K562 (cell line): Measurements from ENCODE around the gene TMEM131. TPM values are rescaled to one million over a fixed set of nuclear protein-coding genes. Genes with fewer than 3 reads are reported as not detected.
A peak's percentile ranks its signal among the peaks of the same experiment; 100 is the strongest.
"Not testable (repeated sequence)": the region's sequence is repeated elsewhere in the genome, so short reads cannot be mapped to it uniquely, and the experiment has no call there.

Experiments
- ATAC-seq: fragments of 200-7000 bp; cut with Tn5 transposase; 3 replicates; pipeline ENCODE4 v1.9.1; 2020; ENCODE audit warnings: moderate library complexity
- BruUV-seq: library from RNA; stranded (reverse); fragments of 400-500 nt; replicated peaks from 2 replicates; lab custom pipeline; 2021; lab: Mats Ljungman, UMichigan
- CTCF ChIA-PET: fragments of 300-600 bp; formaldehyde crosslinking; extraction: SDS; loops from one replicate; lab custom pipeline; 2021; ENCODE audit warnings: low intra/inter-chr PET ratio; lab: Yijun Ruan, JAX
- POLR2A ChIA-PET: fragments of 300-600, 350-650 bp; sonication (Branson Sonifier 250); formaldehyde crosslinking; extraction: SDS; loops from one replicate; lab custom pipeline; 2021; ENCODE audit warnings: antibody characterized with exemption, inconsistent platforms; lab: Yijun Ruan, JAX
- DNase-seq, 4 experiments: peaks; one replicate each; pipeline versions ENCODE4 v3.0.0 to v3.0.0-alpha.2; 2011 to 2018; ENCODE audit warnings: low spot score in 3 of 4, mixed read lengths in 3 of 4; ENCODE audit errors: extremely low read depth in 1 of 4
- FAIRE-seq: peaks from 2 replicates; lab custom pipeline; 2011; peaks lifted over from hg19 to GRCh38; lab: Jason Lieb, UNC
- H2AFZ ChIP-seq: 2 replicates; pipeline ENCODE4 v1.6.0; 2011; ENCODE audit warnings: low read depth, low read length, control low read depth, inconsistent platforms
- H3K27ac ChIP-seq: fragments of 200-600 bp; 3 replicates; pipeline ENCODE4 v1.8.0; 2011; ENCODE audit warnings: low read depth, mild to moderate bottlenecking, control low read depth, inconsistent platforms, low read length, moderate library complexity, mixed read lengths; ENCODE audit errors: extremely low read depth
- H3K27me3 ChIP-seq, 2 experiments: fragments of 300-600 bp in 1 of 2; 2 replicates in 1 of 2; 3 replicates in 1 of 2; pipeline versions ENCODE4 v1.6.0 to v1.8.0; 2011; ENCODE audit warnings: inconsistent platforms in 2 of 2, low read length in 2 of 2, mild to moderate bottlenecking in 1 of 2, mixed read lengths in 1 of 2, moderate library complexity in 1 of 2; ENCODE audit not compliant: control insufficient read depth in 2 of 2, insufficient read depth in 2 of 2
- H3K36me3 ChIP-seq: fragments of 300-600 bp; 3 replicates; pipeline ENCODE4 v1.8.0; 2011; ENCODE audit warnings: mild to moderate bottlenecking, low read length, inconsistent platforms; ENCODE audit not compliant: control insufficient read depth, insufficient read depth
- H3K4me1 ChIP-seq, 2 experiments: fragments of 200-600 bp in 1 of 2; replicated peaks in 1 of 2; 2 replicates in 1 of 2; 3 replicates in 1 of 2; pipeline versions ENCODE4 v1.5.1 to v1.8.0; 2011; ENCODE audit warnings: inconsistent platforms in 2 of 2, low read length in 2 of 2, mild to moderate bottlenecking in 1 of 2, mixed read lengths in 1 of 2, moderate library complexity in 1 of 2; ENCODE audit not compliant: control insufficient read depth in 2 of 2, insufficient read depth in 2 of 2
- H3K4me2 ChIP-seq: 2 replicates; pipeline ENCODE4 v1.6.1; 2011; ENCODE audit warnings: low read length, control low read depth, inconsistent platforms, mixed read lengths; ENCODE audit not compliant: insufficient read depth
- H3K4me3 ChIP-seq: fragments of 200-600 bp; sonication (generic), shearing (Covaris generic); 2 replicates; pipeline ENCODE4 v1.5.1; 2016; ENCODE audit warnings: control low read depth, inconsistent platforms
- H3K79me2 ChIP-seq: fragments of 200-600 bp; 3 replicates; pipeline ENCODE4 v1.8.0; 2011; ENCODE audit warnings: low read length, inconsistent platforms; ENCODE audit not compliant: control insufficient read depth, insufficient read depth
- H3K9ac ChIP-seq, 2 experiments: 2 replicates each; pipeline versions ENCODE4 v1.6.0 to v1.6.1; 2011; ENCODE audit warnings: low read depth in 2 of 2, low read length in 2 of 2, control low read depth in 1 of 2, inconsistent platforms in 1 of 2, mild to moderate bottlenecking in 1 of 2, mixed read lengths in 1 of 2; ENCODE audit not compliant: insufficient read depth in 1 of 2
- H3K9me1 ChIP-seq: one replicate; pipeline ENCODE4 v1.6.0; 2011; ENCODE audit warnings: inconsistent platforms, mild to moderate bottlenecking, low read length, moderate library complexity; ENCODE audit not compliant: control insufficient read depth, insufficient read depth
- H3K9me3 ChIP-seq: replicated peaks from 2 replicates; pipeline ENCODE4 v1.5.1; 2011; ENCODE audit warnings: low read depth, low read length, inconsistent platforms; ENCODE audit not compliant: control insufficient read depth, insufficient read depth
- H4K20me1 ChIP-seq: replicated peaks from 2 replicates; pipeline ENCODE4 v1.6.1; 2011; ENCODE audit warnings: low read length, inconsistent platforms, mixed read lengths; ENCODE audit not compliant: control insufficient read depth, insufficient read depth
- NFIC ChIP-seq: fragments of 450-650 bp; IDR thresholded peaks from 2 replicates; pipeline ENCODE4 v1.6.1; 2017; ENCODE audit warnings: mild to moderate bottlenecking, inconsistent platforms
- RAD51 ChIP-seq: fragments of 450-650 bp; IDR thresholded peaks from 2 replicates; pipeline ENCODE4 v1.7.1; 2016; ENCODE audit warnings: low read depth, mild to moderate bottlenecking, borderline replicate concordance
- REST ChIP-seq, 2 experiments: fragments of 450-650 bp; formaldehyde crosslinking in 1 of 2; IDR thresholded peaks; 2 replicates each; pipeline versions ENCODE4 v1.4.0 to v1.6.1; 2014 to 2020; ENCODE audit warnings: mild to moderate bottlenecking in 2 of 2, borderline replicate concordance in 1 of 2, low read depth in 1 of 2
- ZNF384 ChIP-seq: IDR thresholded peaks from 2 replicates; pipeline ENCODE4 v1.6.1; 2012; ENCODE audit warnings: low read depth, low read length, improper control_type of control experiment
- WGBS: fragments of 100-300 bp; shearing (Covaris generic); methylation state at CpG from one replicate; pipeline ENCODE4 v1.1.6; 2016; ENCODE audit warnings: low coverage, mixed read lengths; ENCODE audit not compliant: insufficient coverage; ENCODE audit errors: missing lambda C conversion rate; 5-methylcytosine and 5-hydroxymethylcytosine counted together
- in situ Hi-C: fragments of 300-500 bp; cut with MboI; formaldehyde crosslinking; loops from 4 replicates; pipeline ENCODE4 v1.15.0; 2018; ENCODE audit warnings: inconsistent platforms, mixed read lengths
- intact Hi-C: fragments of 100-400 bp; cut with micrococcal nuclease; formaldehyde crosslinking; loops from 2 replicates; pipeline ENCODE4 v1.14.2; 2022
- polyA plus RNA-seq, 8 experiments: library from polyadenylated mRNA; depleted of rRNA in 4 of 8; stranded (reverse) in 5 of 8; unstranded in 3 of 8; fragments of >200 nt; fragmentation: Nextera tagmentation in 2 of 8; fragmentation: Illumina TruSeq in 1 of 8; extraction: Ambion mirVana in 2 of 8; extraction: Trizol in 1 of 8; gene quantifications; 2 replicates each; pipeline versions ENCODE4 v1.2.1 to v1.2.3, GENCODE V29; 2011 to 2014; ENCODE audit warnings: inconsistent platforms in 1 of 8, missing spikeins in 1 of 8
- total RNA-seq, 7 experiments: library from RNA; depleted of rRNA in 6 of 7; stranded (reverse); fragments of >200 nt in 6 of 7; fragmentation: Illumina TruSeq in 2 of 7; extraction: Trizol in 2 of 7; gene quantifications; 2 replicates each; pipeline versions ENCODE4 v1.2.1 to v1.2.3, GENCODE V29; 2011 to 2021; ENCODE audit warnings: low replicate concordance in 1 of 7
- TF ChIP-seq, protein P1 (sequence below): sonication (generic); formaldehyde crosslinking; IDR thresholded peaks from 2 replicates; pipeline ENCODE4 v1.5.0; 2020; ENCODE audit warnings: missing genetic modification reagents
- TF ChIP-seq, protein P2 (sequence below): fragments of 450-650 bp; formaldehyde crosslinking; IDR thresholded peaks from 2 replicates; pipeline ENCODE4 v1.4.0; 2020; ENCODE audit warnings: mild to moderate bottlenecking, mixed read lengths

The TMEM131 gene
- total and polyA plus RNA-seq, 9 of the 15 experiments (the other 6 are each of a cell fraction or from before 2014, with no cell fraction given), result 2.5 to 21.1 (median 12.4) TPM

- H4K20me1 ChIP-seq; H3K36me3 ChIP-seq; in situ Hi-C loops; POLR2A ChIA-PET; H3K27ac ChIP-seq; intact Hi-C loops; H3K9me1 ChIP-seq; H3K9ac ChIP-seq; BruUV-seq; H3K4me3 ChIP-seq; H2AFZ ChIP-seq; CTCF ChIA-PET; H3K9me3 ChIP-seq; H3K4me1 ChIP-seq; H3K4me2 ChIP-seq; H3K27me3 ChIP-seq; TF ChIP-seq REST (CRISPR knock-in tag; IDR thresholded peaks at IDR 0.05; ENCODE audit: low read depth): not testable (repeated sequence)
- peak in 1 of 4 experiments; percentile 16 for DNase-seq
- 63% methylated on average over 7 of the region's 7 CpGs for WGBS
- FAIRE-seq, result peak; percentile 23
- TF ChIP-seq, protein P1, sequence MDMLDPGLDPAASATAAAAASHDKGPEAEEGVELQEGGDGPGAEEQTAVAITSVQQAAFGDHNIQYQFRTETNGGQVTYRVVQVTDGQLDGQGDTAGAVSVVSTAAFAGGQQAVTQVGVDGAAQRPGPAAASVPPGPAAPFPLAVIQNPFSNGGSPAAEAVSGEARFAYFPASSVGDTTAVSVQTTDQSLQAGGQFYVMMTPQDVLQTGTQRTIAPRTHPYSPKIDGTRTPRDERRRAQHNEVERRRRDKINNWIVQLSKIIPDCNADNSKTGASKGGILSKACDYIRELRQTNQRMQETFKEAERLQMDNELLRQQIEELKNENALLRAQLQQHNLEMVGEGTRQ (CRISPR knock-in tag), result peak; percentile 31
- TF ChIP-seq NFIC, result 0 out of 2 replicates have a peak, but pooled peaks have one; percentile 22
- TF ChIP-seq, protein P2, sequence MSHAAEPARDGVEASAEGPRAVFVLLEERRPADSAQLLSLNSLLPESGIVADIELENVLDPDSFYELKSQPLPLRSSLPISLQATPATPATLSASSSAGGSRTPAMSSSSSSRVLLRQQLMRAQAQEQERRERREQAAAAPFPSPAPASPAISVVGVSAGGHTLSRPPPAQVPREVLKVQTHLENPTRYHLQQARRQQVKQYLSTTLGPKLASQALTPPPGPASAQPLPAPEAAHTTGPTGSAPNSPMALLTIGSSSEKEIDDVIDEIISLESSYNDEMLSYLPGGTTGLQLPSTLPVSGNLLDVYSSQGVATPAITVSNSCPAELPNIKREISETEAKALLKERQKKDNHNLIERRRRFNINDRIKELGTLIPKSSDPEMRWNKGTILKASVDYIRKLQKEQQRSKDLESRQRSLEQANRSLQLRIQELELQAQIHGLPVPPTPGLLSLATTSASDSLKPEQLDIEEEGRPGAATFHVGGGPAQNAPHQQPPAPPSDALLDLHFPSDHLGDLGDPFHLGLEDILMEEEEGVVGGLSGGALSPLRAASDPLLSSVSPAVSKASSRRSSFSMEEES (CRISPR knock-in tag), result peak; percentile 10; the same call in 1 of the 2 replicates
- TF ChIP-seq ZNF384, result peak; percentile 75
- TF ChIP-seq RAD51, result peak; percentile 33; the same call in 1 of the 2 replicates
- TF ChIP-seq REST (IDR thresholded peaks at IDR 0.05; ENCODE audit: borderline replicate concordance), result 0 out of 2 replicates have a peak, but pooled peaks have one; percentile 30
- ATAC-seq, result peak; percentile 70
- H3K79me2 ChIP-seq, result peaks cover 18% of the 10 kb centered on the region; the same call in 2 of the 3 replicates
Observed at GRCh38 chr2:97917668-97918067, 78.1 kb downstream of the TMEM131 start.
